Endodermal cell (in vitro differentiated cells): Measurements from ENCODE around the gene CDK5RAP2. TPM values are rescaled to one million over a fixed set of nuclear protein-coding genes. Genes with fewer than 3 reads are reported as not detected.
A peak's percentile ranks its signal among the peaks of the same experiment; 100 is the strongest.

Experiments used
- DNase-seq: peaks from one replicate; pipeline ENCODE4 v3.0.0-alpha.2; 2017
- H3K27ac ChIP-seq: 2 replicates; pipeline ENCODE4 v1.5.1; 2013; ENCODE audit warnings: mild to moderate bottlenecking, low read depth, low read length, moderate library complexity
- H3K27me3 ChIP-seq: 2 replicates; pipeline ENCODE4 v1.6.1; 2013; ENCODE audit warnings: mild to moderate bottlenecking, low read length, moderate library complexity; ENCODE audit not compliant: insufficient read depth, control insufficient read depth, poor library complexity, severe bottlenecking
- H3K36me3 ChIP-seq: 2 replicates; pipeline ENCODE4 v1.7.0; 2013; ENCODE audit warnings: mild to moderate bottlenecking, low read length, moderate library complexity; ENCODE audit not compliant: control insufficient read depth, insufficient read depth
- H3K4me1 ChIP-seq: one replicate; pipeline ENCODE4 v1.7.0; 2013; ENCODE audit warnings: low read length; ENCODE audit not compliant: control insufficient read depth, insufficient read depth
- H3K4me3 ChIP-seq: 2 replicates; pipeline ENCODE4 v1.5.1; 2013; ENCODE audit warnings: mild to moderate bottlenecking, low read length, moderate library complexity
- H3K9ac ChIP-seq: 2 replicates; pipeline ENCODE4 v1.6.1; 2013; ENCODE audit warnings: mild to moderate bottlenecking, low read length, moderate library complexity; ENCODE audit not compliant: poor library complexity, severe bottlenecking; ENCODE audit errors: extremely low read depth
- H3K9me3 ChIP-seq: 2 replicates; pipeline ENCODE4 v1.6.1; 2013; ENCODE audit warnings: mild to moderate bottlenecking, low read length, moderate library complexity; ENCODE audit not compliant: control insufficient read depth
- H3K27ac Mint-ChIP-seq: 2 replicates; pipeline ENCODE4 v1.8.0; 2020; ENCODE audit warnings: mixed read lengths
- H3K27me3 Mint-ChIP-seq: 2 replicates; pipeline ENCODE4 v1.8.0; 2021; ENCODE audit warnings: mild to moderate bottlenecking, mixed read lengths; ENCODE audit not compliant: insufficient read depth
- H3K36me3 Mint-ChIP-seq: 2 replicates; pipeline ENCODE4 v1.8.0; 2020; ENCODE audit warnings: low read depth, mixed read lengths
- H3K4me1 Mint-ChIP-seq: 2 replicates; pipeline ENCODE4 v1.8.0; 2020; ENCODE audit warnings: mixed read lengths
- H3K4me3 Mint-ChIP-seq: 2 replicates; pipeline ENCODE4 v1.8.0; 2020; ENCODE audit warnings: mild to moderate bottlenecking, moderate library complexity, mixed read lengths
- H3K9me3 Mint-ChIP-seq: 2 replicates; pipeline ENCODE4 v1.8.0; 2020; ENCODE audit warnings: mild to moderate bottlenecking, mixed read lengths
- WGBS, 2 experiments: methylation state at CpG; one replicate each; pipeline versions ENCODE4 v1.1.5 to v1.1.7; 2013; ENCODE audit warnings: missing lambda C conversion rate in 2 of 2, mixed read lengths in 1 of 2; ENCODE audit not compliant: insufficient coverage in 1 of 2, insufficient read length in 1 of 2; 5-methylcytosine and 5-hydroxymethylcytosine counted together
- total RNA-seq, 2 donors: library from RNA; stranded (reverse); fragmentation: NEBNext Ultra II Directional in 1 of 2; extraction: Animal tissue kit (Norgen Biotek cat#: 25700) in 1 of 2; gene quantifications; 2 replicates in 1 of 2; 3 replicates in 1 of 2; pipeline ENCODE4 v1.2.1, GENCODE V29; 2021
- TF ChIP-seq, protein P1 (sequence below): fragments of 200-600 bp; sonication (generic); conservative IDR thresholded peaks from 2 replicates; pipeline ENCODE4 v1.5.0; 2021; ENCODE audit warnings: antibody characterized with exemption, mild to moderate bottlenecking

CDK5RAP2 gene
- total RNA-seq, 2 donors from 2014 or later, result 68.2 to 92.0 TPM

DNA sequence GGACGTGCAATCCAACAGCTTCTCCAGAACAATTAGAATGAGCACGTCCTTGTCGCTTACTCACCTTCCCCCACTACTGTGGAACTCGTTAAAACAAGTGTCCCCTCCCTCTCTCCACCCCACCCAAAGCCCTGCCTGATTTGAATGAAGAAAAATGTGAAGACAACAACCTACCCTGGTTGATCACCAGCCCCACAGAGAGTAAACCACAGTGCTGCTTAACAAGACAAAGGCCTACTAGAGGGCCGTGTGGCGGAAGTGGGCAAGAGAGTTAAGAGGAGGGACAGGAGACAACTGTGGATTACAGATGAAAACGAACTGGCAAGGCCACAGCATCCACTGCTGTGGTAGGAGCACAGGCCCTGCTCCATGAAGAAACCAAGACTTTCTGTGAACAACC is 51.1 kb downstream of the CDK5RAP2 start:
- peak; percentile 74 for DNase-seq
- H3K36me3 ChIP-seq, result peaks cover 78% of the 10 kb centered on the region

DNA sequence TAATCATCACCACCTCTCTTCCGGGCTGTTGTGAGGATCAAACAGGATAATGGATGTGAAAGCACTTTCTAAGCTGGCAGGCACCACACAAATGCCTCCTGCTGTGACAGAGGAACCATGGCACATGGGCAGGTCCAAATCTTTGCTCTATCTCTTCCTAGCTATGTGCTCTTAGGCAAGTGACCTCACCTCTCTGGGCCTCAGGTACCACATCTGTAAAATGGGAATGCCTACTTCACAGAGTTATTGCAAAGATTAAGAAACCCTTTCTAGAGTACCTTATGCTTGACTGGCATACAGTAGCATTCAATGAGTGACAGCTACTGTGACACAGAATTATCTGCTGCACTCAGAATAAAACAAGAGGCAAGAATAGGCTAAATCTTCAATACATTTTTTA is 51.6 kb downstream of the CDK5RAP2 start:
- H3K4me3 Mint-ChIP-seq, result no peak overlapping the region
- peaks cover 76% of the 10 kb centered on the region for H3K36me3 Mint-ChIP-seq
- peaks cover 81% of the 10 kb centered on the region for H3K36me3 ChIP-seq
- H3K4me3 ChIP-seq, result no peak overlapping the region
- H3K9me3 Mint-ChIP-seq, result no peaks in the 10 kb centered on the region
- H3K9me3 ChIP-seq, result no peaks in the 10 kb centered on the region
- H3K9ac ChIP-seq, result no peak overlapping the region
- H3K27me3 Mint-ChIP-seq, result no peaks in the 10 kb centered on the region
- H3K4me1 Mint-ChIP-seq, result peaks cover 57% of the 10 kb centered on the region
- TF ChIP-seq, protein P1, sequence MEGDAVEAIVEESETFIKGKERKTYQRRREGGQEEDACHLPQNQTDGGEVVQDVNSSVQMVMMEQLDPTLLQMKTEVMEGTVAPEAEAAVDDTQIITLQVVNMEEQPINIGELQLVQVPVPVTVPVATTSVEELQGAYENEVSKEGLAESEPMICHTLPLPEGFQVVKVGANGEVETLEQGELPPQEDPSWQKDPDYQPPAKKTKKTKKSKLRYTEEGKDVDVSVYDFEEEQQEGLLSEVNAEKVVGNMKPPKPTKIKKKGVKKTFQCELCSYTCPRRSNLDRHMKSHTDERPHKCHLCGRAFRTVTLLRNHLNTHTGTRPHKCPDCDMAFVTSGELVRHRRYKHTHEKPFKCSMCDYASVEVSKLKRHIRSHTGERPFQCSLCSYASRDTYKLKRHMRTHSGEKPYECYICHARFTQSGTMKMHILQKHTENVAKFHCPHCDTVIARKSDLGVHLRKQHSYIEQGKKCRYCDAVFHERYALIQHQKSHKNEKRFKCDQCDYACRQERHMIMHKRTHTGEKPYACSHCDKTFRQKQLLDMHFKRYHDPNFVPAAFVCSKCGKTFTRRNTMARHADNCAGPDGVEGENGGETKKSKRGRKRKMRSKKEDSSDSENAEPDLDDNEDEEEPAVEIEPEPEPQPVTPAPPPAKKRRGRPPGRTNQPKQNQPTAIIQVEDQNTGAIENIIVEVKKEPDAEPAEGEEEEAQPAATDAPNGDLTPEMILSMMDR, result no peak
- 88% methylated on average over 1 of the region's 1 CpG; no CpG with 5 or more reads in 1 of the 2 experiments for WGBS, 2 experiments
- H3K4me1 ChIP-seq, result no peaks in the 10 kb centered on the region
- no peak for DNase-seq
- no peak overlapping the region for H3K27ac Mint-ChIP-seq
- H3K27me3 ChIP-seq, result peaks cover 12% of the 10 kb centered on the region
- H3K27ac ChIP-seq, result no peak overlapping the region

More for the DNA sequence above, 51.1 kb downstream of the CDK5RAP2 start:
- H3K27ac ChIP-seq, result no peak overlapping the region
- peak overlapping the region; percentile 88 for H3K27ac Mint-ChIP-seq
- peaks cover 74% of the 10 kb centered on the region for H3K36me3 Mint-ChIP-seq
- H3K4me1 Mint-ChIP-seq, result peaks cover 59% of the 10 kb centered on the region
- H3K9me3 ChIP-seq, result no peaks in the 10 kb centered on the region
- no peaks in the 10 kb centered on the region for H3K27me3 Mint-ChIP-seq
- no peak overlapping the region for H3K9ac ChIP-seq
- H3K9me3 Mint-ChIP-seq, result no peaks in the 10 kb centered on the region
- no peaks in the 10 kb centered on the region for H3K4me1 ChIP-seq
- no peak overlapping the region for H3K4me3 ChIP-seq
- TF ChIP-seq, protein P1, result no peak
- H3K4me3 Mint-ChIP-seq, result no peak overlapping the region
- 60 to 78% methylated on average over 3 to 7 of the region's 7 CpGs for WGBS, 2 experiments
- H3K27me3 ChIP-seq, result peaks cover 12% of the 10 kb centered on the region

DNA sequence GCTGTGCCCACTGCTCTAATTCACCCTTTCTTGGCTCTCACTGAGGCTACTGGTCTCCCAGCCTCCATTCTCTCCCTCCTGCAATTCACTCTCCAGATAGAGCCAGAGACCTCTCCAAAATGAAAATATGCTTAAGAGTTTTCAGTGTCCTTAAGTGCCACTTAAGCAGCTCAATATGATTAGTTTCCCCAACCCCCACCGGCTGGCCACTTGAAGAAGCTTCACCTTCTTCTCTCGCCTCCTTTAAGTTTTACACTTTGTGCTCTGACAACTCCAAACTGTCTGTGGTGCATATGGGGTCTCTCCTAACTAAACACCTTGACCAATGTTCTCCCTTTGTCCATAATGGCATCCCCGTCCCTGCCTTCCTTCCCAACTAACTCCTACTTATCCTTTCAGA is 53.4 kb downstream of the CDK5RAP2 start:
- no peak overlapping the region for H3K27ac Mint-ChIP-seq
- no peak overlapping the region for H3K27ac ChIP-seq
- no peaks in the 10 kb centered on the region for H3K27me3 Mint-ChIP-seq

More for the DNA sequence above, 53.4 kb downstream of the CDK5RAP2 start:
- Mint-ChIP-seq H3K36me3 (peaks cover 81% of the 10 kb centered on the region), H3K9me3 (no peaks in the 10 kb centered on the region), H3K4me3 (no peak overlapping the region), H3K4me1 (peaks cover 50% of the 10 kb centered on the region)
- Histone ChIP-seq H3K9me3 (no peaks in the 10 kb centered on the region), H3K36me3 (peaks cover 80% of the 10 kb centered on the region), H3K27me3 (no peaks in the 10 kb centered on the region), H3K4me3 (no peak overlapping the region), H3K9ac (no peak overlapping the region), H3K4me1 (no peaks in the 10 kb centered on the region)
- TF ChIP-seq, protein P1, result no peak
- WGBS, 2 experiments, result 91 to 100% methylated on average over 3 of the region's 3 CpGs
- DNase-seq, result no peak
